NCI-H446 (cell line): ENCODE measurements around the gene PARD3B.
A peak's percentile ranks its signal among the peaks of the same experiment; 100 is the strongest.

ENCODE experiments used
- DNase-seq, 2 experiments: peaks; one replicate each; lab custom pipeline; 2025; lab: John Stamatoyannopoulos, UW

The PARD3B gene

GRCh38 chr2:205130111-205130829 lies 585.0 kb downstream of the PARD3B start:
- DNase-seq, result no peak

DNA sequence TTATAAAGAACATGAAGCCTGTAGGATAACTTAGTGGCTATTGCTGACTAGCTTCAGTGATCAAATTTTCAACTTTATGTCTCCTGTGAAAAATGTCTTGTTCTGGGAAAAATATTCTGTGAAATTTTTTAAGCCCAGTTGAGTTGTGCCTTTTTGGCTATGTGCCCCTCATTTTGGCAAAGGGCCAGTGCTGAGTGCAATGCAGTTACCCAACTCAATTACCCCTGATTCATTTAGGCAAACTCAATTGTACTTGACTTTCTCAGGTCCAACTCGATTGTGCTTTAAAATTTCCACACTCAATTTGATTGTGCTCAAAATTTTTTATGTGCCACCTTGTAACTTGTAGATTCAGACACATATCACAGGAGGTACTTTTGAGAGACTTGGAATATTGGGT lies 588.3 kb downstream of the PARD3B start:
- DNase-seq, result peak; percentile 26 to 50

GRCh38 chr2:205138735-205139134 lies 593.5 kb downstream of the PARD3B start:
- peak in 1 of 2 experiments; percentile 2 for DNase-seq

DNA sequence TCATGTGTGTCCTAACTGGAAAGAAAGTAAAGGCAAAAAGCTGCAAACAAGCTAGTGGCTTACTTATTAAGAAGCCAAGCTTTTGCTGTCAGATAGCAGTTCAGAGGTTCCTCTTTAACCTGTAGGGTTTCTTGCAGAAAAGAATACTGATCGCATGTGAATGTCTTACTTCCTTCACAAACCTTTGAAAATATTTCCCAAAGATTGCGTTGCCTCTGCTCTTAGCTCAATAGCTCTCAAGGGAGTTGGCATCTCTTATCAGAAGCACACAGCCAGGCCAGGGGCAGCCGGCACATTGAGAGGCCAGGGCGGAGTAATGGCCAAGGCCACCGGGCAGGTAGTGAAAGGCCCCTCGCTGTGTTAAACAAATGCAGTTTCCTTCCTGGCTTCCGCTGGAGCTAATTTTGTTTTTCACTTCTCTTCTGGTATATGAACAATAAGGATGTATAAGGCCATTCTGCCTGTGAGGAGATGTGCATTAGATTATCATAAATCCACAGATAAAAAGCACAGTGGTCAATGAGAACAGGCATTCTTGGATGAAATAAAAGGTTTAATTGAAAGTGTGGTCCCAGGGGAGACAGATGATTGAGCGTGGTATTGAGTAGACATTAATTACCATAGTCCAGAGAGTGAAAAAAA lies 594.7 kb downstream of the PARD3B start:
- no peak for DNase-seq

DNA sequence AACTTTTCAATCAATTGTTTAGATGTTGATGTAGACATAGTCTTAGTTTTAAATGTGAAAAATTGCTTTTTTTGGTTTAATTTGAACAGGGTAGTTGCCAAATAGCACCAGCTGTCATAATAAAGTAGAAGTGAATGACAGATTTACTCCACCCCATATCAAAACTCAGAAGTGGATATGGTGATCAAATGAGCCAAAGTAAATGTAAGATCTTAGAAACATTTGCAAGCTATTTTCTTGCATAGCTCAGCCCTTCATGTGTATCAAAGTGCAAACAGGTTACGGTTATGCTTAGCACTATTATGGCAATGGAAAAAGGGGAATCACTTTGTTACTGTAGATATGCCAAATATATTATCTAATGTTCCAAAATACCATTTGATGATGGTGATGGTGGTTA lies 596.1 kb downstream of the PARD3B start:
- no peak for DNase-seq

GRCh38 chr2:205145888-205146287 lies 600.6 kb downstream of the PARD3B start:
- DNase-seq, result no peak

DNA sequence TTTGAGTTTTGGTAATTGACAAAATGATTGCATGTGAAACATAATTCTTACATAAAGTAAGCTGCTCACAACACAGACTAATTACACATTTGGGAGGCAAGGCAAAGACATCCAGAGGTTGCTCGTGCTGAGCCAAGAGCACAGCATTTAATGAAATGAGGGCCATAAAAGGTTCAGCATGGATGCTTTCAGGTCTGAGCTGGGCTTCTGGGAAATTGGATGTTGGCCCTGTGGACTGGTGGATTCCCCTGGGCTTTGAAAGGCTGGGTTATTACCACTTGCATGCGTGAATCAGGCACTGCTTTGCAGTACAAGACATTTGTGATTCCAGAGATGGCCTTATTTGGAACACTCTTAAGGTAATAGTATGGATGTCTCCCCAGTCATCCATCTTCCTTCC lies 603.5 kb downstream of the PARD3B start:
- DNase-seq, result peak in 1 of 2 experiments; percentile 40

GRCh38 chr2:205156457-205156856 lies 611.2 kb downstream of the PARD3B start:
- DNase-seq, result no peak

DNA sequence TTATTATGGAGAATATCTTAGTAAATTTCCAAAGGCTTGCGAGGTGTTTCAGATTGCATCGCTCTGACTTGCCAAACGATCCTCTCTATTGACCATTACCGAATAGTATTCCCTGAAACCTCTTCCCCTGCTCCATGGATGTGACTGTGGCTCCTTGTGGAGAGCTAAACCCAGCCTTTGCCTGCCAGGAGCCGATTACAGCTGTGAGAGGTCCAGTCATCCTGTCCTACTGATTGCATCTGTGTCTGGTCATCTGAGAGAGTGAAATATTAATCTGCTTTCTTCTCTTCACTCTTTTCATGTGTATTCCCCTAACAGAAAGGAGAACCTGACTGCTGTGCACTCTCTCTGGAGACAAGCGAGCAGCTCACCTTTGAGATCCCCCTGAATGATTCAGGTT lies 613.1 kb downstream of the PARD3B start:
- DNase-seq, result no peak

DNA sequence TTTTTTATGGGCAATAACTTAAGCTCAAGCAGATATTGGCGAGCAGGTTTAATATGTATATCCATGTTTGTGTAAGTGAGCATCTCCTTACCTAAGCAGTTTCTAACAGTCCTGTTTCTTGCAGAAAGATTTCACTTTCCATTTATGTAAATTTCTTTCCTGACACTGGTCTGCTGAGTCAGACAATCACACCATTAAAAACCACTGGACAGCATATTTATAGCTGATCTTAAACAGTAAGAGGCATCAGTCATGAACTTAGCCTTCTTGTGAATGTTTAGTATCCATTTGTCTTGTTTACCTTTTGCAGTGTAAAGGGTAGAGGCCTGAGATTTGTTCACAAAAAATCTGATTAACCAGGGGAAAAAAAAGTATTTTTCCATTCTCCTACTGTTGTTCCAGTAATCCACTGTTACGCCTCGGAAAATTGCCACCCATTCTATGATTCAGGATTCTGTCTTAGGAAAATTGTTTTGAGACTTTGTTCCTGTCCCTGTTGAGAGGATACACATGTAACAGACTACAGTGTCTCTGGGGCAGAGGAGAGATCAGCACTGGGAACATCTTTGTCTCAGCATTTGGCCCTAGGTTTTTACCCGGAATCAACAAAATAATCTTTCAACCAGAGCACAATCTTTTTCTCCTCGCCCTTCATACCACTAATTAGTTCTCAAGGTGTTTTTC lies 616.0 kb downstream of the PARD3B start:
- DNase-seq, result no peak

DNA sequence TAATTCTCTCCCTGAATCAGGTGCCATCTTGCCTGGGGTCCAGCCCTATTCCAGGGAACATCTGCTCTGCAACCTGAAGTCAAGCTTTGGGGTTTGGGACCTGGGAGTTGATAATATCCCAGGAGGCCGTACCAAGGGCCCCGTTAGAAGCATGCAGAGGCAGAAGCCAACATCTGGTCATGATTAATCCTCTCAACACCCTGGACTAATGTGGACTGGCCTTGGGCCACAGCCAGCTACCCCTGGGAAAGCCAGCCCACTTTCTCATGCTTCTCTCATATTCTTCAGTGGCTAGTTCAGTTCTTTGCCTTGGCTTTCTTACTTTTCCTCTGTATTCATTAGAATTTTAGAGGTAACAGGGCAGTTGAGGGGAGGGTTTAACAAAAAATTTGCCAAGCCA lies 621.5 kb downstream of the PARD3B start:
- DNase-seq, result no peak

DNA sequence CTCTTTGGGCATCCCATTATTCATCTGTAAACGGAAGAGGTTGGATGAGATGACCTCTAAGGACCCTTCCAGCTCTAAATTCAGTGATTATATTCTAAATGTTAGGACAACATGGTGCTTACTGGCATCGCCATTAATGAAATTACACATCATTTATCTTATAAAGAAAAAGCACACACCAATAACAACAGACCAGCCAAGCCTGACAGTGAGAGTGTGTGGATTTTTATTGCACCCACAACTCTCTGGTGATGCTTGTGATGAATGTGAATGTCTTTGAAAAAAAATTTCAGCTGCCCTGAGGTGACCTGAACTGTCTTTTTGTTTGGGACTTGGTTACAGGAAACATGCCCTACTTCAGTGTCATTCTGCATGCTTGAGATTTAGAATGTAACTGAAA lies 623.7 kb downstream of the PARD3B start:
- DNase-seq, result no peak

DNA sequence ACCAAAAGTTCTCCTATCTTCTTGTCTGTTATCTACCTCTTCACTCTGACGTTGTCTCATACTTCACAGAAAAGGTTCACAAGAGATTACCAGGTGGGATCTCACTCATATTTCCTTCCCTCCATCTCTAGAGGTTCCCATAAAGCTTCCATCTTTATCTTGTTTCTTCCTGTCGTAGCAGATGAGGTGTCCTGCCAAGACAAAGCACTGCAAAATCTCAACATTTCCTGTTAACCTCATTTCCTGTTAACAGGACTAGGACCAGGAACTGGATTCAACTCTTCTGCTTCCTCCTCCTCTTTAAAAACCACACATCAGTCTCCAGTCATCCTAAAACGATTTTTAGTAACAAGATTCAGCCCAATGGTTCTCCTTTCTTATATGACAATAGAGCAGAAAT lies 624.2 kb downstream of the PARD3B start:
- DNase-seq, result no peak

- DNase-seq, result peak in 1 of 2 experiments; percentile 24
These were observed 625.1 kb downstream of the PARD3B start for GRCh38 chr2:205170399-205170798.

- no peak for DNase-seq
These were observed 626.1 kb downstream of the PARD3B start for GRCh38 chr2:205171261-205171940.

DNA sequence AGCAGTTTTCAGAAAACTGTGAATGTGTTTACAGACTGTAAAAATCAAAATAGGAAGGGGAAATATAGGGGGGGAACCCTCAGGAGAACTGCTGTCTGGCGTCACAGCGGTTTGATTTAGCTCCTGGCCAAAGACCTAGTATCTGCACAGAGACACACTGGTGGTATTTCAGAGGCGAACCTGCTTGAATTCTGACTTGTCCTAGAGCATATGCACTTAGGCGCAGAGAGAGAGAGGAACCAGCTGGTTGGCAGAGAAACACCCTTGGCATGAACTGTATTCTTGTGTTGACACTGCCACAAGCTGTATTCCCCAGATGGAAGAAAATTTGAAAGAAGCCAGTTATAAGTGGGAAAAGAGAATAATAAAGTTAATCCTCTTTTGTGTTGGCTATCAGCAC lies 630.6 kb downstream of the PARD3B start:
- peak; percentile 69 to 84 for DNase-seq

DNA sequence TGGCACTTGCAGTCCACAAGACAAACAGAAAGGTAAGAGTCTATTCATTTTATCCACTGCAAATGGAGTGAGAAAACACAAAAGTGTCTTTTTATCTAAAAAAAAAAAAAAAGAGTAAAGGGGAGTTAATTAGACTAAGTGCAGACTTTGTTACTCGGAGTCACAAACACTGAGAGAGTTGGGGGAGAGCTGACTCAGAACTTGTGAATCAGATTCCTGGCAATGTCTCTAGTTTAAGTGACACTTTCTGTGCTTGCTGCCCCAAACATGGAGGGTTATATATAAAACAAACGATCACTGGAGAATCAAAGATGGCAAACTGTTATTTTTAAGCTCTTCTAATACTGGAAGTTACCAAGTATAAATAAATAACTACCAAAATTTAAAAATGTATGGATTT lies 631.3 kb downstream of the PARD3B start:
- DNase-seq, result peak in 1 of 2 experiments; percentile 13

- no peak for DNase-seq
These were observed 632.3 kb downstream of the PARD3B start for GRCh38 chr2:205177546-205177945.

- DNase-seq, result no peak
These were observed 635.5 kb downstream of the PARD3B start for GRCh38 chr2:205180730-205181129.

DNA sequence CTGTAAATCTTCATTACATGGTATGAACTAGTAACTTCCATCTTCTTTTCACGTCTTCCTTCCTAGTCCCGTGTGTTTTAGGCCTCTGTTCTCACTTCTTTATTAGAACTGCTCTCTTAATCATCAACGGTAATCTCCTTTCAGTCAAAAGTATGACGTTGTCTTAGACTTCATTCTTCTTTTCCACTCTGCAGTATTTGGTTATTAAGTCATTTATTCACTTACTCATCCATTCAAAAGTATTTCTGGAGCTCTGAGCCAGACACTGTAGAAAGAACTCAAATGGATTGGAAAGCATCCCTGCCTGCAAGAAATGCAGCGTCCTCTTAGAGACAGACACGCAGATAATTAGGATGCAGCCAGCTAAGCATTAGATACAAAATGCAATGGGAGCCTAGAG lies 642.5 kb downstream of the PARD3B start:
- DNase-seq, result no peak

DNA sequence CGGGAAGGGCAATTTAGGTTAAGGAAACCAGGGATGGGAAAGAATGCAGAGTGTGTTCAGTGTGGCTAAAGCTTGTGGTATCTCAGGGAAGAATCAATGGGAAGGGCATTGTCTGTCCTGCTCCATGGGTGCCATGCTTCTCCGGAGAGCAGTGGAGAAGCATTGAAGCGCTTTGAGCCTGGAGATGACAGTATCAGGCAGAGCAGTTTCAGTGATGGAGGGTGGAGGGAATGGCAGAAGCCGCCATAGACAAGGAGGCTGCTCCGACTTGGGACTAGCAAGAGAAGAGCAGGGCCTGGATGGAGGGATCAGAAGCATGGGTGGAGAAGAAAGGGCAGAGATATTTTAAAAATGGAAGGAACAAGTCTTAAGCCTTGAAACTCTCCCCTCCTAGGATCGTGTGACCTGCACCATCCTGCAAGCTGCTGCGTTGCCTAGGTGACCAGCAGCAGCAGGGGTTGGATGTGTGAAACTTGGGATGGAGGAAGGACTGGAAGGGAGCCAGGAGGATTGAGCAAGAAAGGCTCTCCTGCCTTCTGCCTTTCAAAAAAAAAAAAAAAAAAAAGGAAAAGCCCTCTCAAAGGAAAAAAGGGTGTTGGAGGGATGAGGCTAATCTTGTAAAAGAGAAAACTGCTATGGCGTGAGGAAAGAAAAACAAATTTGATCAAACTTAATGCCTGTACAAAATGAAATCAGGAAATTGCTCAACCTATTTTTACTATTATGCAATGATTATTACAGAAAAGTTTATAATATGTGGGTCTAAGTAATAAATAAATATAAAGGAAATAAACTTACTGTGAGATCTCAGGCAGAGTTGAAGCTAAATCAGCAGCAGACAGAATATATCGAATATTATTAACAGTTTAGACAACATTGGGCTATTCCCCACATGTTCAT lies 643.2 kb downstream of the PARD3B start:
- peak; percentile 68 to 82 for DNase-seq

DNA sequence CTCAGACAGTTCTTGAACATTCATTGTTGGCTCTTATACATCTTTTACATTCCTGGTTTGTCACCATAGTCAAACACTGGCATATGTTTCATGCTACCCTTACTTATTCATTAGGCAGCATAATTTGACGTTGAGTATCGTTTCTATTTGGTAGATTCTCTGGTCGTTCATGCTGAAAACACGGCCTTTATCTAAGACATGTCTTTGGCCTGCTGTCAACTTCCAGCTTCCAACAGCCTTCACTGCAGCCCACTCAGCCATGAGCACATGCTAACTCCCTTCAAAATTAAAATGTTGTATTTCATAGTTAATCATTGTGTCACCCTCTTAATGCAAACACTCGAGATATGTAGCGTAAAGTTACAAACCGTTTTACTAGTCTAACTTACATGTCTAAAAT lies 644.0 kb downstream of the PARD3B start:
- peak in 1 of 2 experiments; percentile 71 for DNase-seq
